PFSK-1 (cell line): ENCODE data around the gene ATP13A3.

Experiments
- FOXP2 ChIP-seq: optimal IDR thresholded peaks from 2 replicates; pipeline ENCODE3; 2011; ENCODE audit warnings: borderline replicate concordance, control low read depth, inconsistent platforms; ENCODE audit not compliant: insufficient read depth; ENCODE audit errors: extremely low read length, extremely low read depth
- POLR2AphosphoS5 ChIP-seq: IDR thresholded peaks from 2 replicates; pipeline ENCODE4 v1.6.1; 2012; ENCODE audit warnings: low read depth, mild to moderate bottlenecking, control low read depth, low read length, moderate library complexity
- SIN3A ChIP-seq: IDR thresholded peaks from 2 replicates; pipeline ENCODE4 v1.6.1; 2012; ENCODE audit warnings: mild to moderate bottlenecking, low read length, moderate library complexity, borderline replicate concordance; ENCODE audit not compliant: insufficient read depth
- TAF1 ChIP-seq: IDR thresholded peaks from 2 replicates; pipeline ENCODE4 v1.6.1; 2012; ENCODE audit warnings: low read length, control low read depth, borderline replicate concordance; ENCODE audit not compliant: insufficient read depth
- TF ChIP-seq, protein P1 (sequence below), 2 experiments: IDR thresholded peaks; 2 replicates each; pipeline versions ENCODE4 v1.6.1 to v1.8.0; 2011 to 2012; ENCODE audit warnings: low read depth in 2 of 2, low read length in 2 of 2, control low read depth in 1 of 2, inconsistent platforms in 1 of 2, mild to moderate bottlenecking in 1 of 2, moderate library complexity in 1 of 2; ENCODE audit not compliant: insufficient read depth in 1 of 2

The ATP13A3 gene

DNA sequence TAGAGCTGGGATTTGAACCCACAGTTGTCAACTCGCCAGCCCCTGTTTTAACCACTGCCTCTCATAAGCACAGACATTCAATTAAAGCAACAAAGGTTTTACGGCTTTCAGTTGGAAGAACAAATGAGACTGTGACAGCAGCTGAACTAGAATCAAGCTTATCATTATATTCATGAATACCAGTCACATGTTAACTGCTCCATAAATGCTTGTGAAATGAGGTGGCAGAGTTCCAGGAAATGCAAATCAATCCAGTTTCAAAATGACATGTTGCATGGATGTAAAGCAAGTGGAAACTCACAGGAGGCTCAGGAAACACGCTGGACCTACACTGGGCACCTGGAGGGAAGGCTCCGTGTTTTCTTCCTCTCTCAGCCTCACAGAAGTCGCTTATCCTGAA lies 91.6 kb downstream of the ATP13A3 start:
- no peak for TF ChIP-seq POLR2AphosphoS5
- TF ChIP-seq TAF1: no peak
- TF ChIP-seq, protein P1, sequence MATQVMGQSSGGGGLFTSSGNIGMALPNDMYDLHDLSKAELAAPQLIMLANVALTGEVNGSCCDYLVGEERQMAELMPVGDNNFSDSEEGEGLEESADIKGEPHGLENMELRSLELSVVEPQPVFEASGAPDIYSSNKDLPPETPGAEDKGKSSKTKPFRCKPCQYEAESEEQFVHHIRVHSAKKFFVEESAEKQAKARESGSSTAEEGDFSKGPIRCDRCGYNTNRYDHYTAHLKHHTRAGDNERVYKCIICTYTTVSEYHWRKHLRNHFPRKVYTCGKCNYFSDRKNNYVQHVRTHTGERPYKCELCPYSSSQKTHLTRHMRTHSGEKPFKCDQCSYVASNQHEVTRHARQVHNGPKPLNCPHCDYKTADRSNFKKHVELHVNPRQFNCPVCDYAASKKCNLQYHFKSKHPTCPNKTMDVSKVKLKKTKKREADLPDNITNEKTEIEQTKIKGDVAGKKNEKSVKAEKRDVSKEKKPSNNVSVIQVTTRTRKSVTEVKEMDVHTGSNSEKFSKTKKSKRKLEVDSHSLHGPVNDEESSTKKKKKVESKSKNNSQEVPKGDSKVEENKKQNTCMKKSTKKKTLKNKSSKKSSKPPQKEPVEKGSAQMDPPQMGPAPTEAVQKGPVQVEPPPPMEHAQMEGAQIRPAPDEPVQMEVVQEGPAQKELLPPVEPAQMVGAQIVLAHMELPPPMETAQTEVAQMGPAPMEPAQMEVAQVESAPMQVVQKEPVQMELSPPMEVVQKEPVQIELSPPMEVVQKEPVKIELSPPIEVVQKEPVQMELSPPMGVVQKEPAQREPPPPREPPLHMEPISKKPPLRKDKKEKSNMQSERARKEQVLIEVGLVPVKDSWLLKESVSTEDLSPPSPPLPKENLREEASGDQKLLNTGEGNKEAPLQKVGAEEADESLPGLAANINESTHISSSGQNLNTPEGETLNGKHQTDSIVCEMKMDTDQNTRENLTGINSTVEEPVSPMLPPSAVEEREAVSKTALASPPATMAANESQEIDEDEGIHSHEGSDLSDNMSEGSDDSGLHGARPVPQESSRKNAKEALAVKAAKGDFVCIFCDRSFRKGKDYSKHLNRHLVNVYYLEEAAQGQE (IDR thresholded peaks at IDR 0.05; ENCODE audit: insufficient read depth in 1 of 2, low read depth in 2 of 2, low read length in 2 of 2): no peak
- no peak for TF ChIP-seq SIN3A
- TF ChIP-seq FOXP2: no peak

DNA sequence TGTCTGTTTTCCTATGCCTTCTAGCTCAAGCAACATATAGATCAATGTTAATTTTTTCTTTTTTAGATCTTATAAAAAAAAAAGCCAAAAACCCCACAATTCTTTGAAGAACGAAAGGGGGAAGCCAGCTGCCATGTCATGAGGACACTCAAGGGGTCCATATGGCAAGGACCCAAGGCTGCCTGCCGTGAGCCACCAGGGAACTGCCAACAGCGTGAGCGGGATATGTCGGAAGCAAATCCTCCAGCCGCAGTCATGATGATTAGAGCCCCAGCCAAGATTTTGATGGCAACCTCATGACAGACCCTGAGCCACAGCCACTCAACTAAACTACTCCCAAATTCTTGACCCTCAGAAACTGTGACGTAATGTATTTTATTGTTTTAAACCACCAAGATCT lies 94.2 kb downstream of the ATP13A3 start:
- TF ChIP-seq, protein P1 (IDR thresholded peaks at IDR 0.05; ENCODE audit: insufficient read depth in 1 of 2, low read depth in 2 of 2, low read length in 2 of 2): no peak
- TF ChIP-seq SIN3A (no peak), POLR2AphosphoS5 (no peak), FOXP2 (no peak), TAF1 (no peak)

DNA sequence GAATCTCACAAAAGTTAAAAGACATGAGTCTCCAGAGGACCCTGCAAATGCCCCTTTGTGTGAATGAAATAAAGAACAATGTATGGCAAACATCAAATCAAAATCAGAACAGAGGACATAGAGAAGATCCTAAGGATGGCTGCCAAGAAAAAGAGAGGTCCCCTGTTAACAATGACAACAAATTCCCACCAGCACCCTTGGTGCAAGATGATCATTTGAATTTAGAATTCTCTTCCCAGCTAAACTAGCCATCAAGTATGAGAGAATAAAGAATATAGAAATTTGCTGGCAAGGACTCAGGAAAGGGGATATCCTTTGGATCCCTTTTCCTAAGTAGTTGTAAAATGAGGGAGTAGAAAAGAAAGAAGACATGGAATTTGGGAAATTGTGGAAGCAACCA lies 96.0 kb downstream of the ATP13A3 start:
- TF ChIP-seq POLR2AphosphoS5: no peak
- TF ChIP-seq TAF1: no peak
- TF ChIP-seq FOXP2: no peak
- TF ChIP-seq, protein P1 (IDR thresholded peaks at IDR 0.05; ENCODE audit: insufficient read depth in 1 of 2, low read depth in 2 of 2, low read length in 2 of 2): no peak
- TF ChIP-seq SIN3A: no peak

DNA sequence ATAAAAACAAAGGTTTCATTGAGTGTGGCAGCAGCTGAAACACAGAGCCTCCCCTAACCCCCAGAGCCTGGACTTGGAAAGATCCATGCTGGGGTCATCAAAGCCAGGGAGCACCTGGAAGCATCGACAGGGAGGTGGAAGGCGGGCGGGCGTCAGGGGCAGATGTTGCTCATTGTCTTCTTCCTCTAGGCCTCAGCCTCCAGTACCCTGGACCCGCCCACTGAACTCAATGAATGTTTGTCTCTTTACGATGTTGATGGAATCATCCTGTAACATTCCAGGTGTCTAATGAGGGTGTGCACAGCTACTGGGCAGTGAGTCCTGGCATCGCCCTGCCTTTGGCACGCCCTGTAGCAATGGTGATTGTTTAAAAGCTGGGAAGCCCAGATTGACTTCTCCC lies 97.5 kb downstream of the ATP13A3 start:
- TF ChIP-seq FOXP2 (no peak), SIN3A (no peak), POLR2AphosphoS5 (no peak), TAF1 (no peak)
- TF ChIP-seq, protein P1 (IDR thresholded peaks at IDR 0.05; ENCODE audit: insufficient read depth in 1 of 2, low read depth in 2 of 2, low read length in 2 of 2): no peak

DNA sequence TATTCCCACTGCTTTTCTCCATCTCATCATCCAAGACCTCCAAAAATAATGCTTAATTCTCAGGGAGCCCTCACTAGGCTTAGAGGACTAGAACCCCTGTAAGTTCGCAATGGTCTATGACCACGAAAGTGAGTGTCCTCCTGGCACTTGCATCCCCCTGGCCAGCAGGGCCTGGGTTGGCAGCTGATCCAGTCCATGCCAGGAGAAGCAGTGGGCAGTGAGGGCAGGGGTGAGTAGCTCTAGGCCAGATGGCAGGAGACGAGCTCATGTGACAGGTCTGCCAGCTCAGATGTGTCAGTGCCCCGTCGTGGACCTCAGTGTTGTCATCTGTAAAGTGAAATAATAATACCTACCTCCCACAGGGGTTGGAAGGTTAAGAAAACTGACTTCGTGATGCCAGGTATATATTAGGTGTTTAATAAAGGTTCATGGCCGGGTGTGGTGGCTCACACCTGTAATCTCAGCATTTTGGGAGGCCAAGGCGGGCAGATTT lies 98.8 kb downstream of the ATP13A3 start:
- TF ChIP-seq FOXP2 (no peak), POLR2AphosphoS5 (no peak), SIN3A (no peak), TAF1 (no peak)
- TF ChIP-seq, protein P1 (IDR thresholded peaks at IDR 0.05; ENCODE audit: insufficient read depth in 1 of 2, low read depth in 2 of 2, low read length in 2 of 2): no peak
